Occipital lobe (tissue), 2 donors: ENCODE measurements around the gene SLC2A11. TPM values are rescaled to one million over a fixed set of nuclear protein-coding genes. Genes with fewer than 3 reads are reported as not detected.

Experiments
- DNase-seq: peaks from one replicate; lab custom pipeline; 2025; lab: John Stamatoyannopoulos, UW
- total RNA-seq: library from RNA; depleted of rRNA; stranded (reverse); fragments of >200 nt; gene quantifications from one replicate; pipeline ENCODE4 v1.2.3, GENCODE V29; 2014

The SLC2A11 gene
- total RNA-seq, 1 donor from 2014 or later, result 8.4 TPM

DNA sequence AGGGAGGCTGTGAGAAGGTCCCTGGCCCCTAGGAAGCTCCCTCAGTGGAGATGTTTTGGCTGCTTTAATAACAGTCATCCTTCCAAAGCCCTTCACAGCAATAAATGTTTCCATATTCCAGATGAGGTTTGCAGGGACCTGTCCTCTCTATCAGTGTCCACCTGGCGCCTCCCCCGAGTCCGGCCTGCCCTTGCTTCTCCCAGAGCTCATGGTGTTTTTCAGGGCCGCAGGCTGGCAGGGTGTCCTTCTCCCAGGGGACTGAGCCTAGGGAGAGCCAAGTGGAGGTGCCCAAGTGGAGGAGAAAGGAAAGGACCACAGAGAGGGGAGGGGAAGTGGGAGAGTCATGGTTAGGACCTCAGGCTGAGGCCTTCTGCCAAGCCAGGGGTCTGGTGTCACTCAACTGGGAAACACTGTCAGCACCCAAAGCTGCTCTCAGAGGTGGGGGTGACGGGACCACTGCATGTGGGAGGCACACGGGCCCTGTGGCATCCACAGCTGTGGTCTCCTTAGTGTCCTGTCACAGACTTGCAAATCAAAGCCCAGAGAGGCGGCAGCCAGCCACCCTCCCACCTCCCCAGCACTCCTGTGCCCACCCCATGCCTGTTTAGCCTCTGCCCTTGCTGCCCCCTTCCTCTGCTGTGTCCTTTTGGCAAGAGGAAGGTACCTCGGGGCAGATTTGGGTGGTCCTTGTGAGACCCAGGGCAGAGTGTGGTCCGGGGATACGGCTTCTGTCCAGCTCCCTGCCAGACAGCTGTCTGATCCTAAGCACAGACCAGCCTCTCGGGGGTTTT is 25.3 kb upstream of the SLC2A11 start:
- no peak for DNase-seq

- no peak for DNase-seq
Observed at GRCh38 chr22:23833017-23833751, 24.5 kb upstream of the SLC2A11 start.

- no peak for DNase-seq
Observed at GRCh38 chr22:23833911-23834317, 23.8 kb upstream of the SLC2A11 start.

DNA sequence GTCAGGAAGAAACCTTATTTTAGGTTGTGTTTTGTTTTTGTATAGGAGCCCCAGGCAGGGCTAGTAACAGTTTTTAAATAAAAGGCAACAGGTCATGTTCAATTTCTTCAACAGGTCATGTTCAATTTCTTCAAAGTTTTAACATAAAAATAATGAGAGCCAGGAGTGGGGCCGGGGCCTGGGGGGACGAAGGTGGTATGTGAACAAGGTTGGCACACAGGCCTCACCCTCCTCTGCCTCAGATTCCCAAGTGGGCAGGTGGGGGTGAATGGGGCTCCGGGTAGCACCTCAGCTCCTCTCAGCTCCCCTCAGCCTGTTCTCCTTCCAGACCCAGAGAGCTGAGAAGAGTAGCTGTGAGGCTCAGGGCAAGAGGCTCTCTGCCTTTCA is 23.3 kb upstream of the SLC2A11 start:
- DNase-seq, result no peak

DNA sequence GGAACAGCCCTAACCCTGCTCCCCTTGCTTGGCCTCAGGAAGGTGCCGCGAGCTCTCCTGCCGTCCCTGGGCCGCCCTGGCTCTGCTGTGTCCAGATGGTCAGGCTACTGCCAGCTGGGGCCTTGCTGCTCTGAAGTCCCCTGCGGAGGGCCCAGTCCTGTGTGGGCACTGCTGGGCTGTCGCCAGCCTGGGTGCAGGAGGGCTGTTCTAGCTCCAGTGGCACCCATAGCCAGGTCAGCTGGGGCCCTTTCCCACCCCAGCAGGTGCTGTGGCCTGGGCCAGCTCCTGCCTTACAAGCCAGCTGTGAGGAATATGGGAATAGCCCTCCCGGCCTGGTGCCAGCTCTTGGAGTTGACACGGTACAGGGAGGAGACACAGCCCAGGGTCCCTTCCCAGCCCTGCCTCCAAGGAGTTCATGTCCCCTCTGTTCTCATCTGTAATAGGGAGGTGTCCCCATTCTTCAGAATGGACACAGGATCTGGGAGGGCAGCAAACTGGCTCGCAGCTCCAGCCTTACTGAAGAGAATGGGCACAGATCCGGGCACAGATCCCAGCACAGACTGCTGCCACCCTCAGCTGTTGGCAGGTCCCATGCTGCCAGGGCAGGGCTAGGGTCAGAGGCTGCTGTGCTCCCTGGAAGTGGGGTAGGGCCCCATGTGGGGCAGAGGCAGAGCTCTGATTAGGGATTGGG is 22.7 kb upstream of the SLC2A11 start:
- DNase-seq, result peak; percentile 23

DNA sequence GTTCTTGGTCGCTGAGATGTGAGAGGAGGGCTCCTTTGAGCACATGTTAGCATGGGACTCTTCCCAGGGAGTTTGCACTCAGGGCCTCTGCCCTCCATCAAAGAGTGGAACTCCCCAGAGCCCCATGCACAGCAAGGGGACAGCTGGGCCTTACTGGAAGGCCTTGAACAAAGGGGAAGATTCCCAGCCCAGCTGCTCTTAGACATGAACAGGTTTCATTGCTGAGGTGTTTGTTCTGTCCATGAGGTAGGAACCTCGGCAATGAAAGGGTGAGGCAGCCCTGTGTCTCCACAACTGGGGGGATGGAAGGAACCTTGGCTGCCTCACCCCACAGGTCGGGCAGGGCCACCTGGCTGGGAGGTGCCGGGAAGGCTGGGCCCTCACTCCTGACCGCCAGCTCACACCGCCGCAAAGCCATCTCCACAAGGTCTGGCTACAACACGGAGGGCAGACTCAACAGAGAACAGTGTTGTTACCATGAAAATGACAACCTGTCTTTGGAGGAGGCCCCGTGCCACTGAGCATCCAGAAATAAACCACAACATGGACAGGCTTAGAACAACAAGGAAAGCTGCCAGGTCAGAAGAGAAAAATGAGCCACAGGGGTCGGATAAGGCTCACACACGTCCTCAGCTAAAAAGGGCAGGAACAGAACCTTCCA is 22.1 kb upstream of the SLC2A11 start:
- no peak for DNase-seq

GRCh38 chr22:23836281-23836680 is 21.4 kb upstream of the SLC2A11 start:
- DNase-seq, result no peak

- no peak for DNase-seq
Observed at GRCh38 chr22:23836692-23837495, 20.8 kb upstream of the SLC2A11 start.

DNA sequence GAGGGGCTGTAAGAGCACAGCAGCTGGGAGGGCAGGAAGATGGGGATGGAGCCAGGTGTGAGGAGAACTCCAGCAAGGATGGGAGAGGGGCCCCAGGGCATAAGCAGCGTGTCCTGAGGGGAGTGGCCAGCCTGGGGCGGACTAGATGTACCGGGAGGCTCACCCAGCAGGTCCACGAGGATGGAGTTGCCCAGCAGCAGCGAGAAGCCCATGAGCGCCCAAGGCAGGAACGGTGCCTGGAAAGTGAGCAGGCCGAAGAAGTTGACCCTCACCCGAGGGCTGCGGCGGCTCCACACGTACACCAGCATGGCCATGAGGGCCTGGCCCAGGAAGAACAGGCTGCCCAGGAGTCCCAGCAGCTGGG is 20.2 kb upstream of the SLC2A11 start:
- DNase-seq, result no peak

DNA sequence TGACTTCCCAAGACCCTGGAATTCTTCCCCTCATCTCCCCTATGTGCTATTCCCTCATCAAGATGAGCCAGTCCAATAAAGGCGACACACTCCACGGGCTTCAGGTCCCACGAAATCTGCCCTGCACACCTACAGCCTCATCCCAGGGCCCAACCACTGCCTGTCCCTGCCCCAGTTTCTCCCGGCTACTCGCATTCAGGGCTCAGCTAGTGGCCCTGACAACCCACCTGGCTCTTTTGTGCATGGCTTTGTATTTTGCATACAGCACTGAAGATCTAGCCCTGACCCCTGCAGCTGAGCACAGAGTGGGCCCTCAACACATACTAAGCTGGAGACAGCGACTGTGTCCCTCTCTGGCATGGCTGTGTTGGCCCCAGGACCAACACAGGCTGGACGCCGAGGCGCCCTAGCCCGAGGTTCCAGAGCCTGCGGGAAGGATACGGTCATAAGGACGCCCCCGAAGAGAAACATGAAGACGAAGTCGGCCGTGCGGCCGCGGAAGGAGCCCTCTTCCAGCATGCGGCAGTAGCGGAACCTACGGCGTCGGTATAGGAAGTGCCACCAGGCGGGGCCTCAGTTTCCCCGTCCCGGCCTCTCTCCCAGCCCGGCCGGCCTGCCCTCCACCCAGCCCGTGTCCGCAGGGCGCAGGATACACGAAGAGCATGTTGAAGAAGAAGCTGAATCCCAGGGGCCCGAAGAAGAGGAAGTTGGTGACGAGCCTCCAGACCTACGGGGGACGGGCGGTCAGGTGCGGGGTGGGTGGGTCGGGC is 19.6 kb upstream of the SLC2A11 start:
- DNase-seq, result no peak

- peak; percentile 94 for DNase-seq
Observed at GRCh38 chr22:23838681-23839468, 18.8 kb upstream of the SLC2A11 start, which contains the start of gene DERL3. Gene DERL3, minus strand, starts transcription at chr22:23839006. Its CDS starts 19 bp downstream, at chr22:23838987.

DNA sequence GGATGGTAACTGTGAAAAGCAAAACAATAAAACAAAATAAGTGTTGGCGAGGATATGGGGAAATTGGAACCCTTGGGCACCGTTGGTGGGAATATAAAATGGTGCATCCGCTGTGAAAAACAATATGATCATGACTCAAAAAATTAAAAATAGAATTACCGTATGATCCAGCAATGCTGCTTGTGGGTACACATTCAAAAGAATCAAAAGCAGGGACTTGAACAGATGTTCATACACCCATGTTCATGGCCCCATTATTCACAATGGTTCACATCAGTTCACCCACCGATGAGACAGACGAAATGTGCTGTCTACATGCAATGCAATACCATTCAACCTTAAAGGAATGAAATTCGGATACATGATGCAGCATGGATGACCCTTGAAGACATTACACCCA is 17.6 kb upstream of the SLC2A11 start:
- DNase-seq, result no peak

DNA sequence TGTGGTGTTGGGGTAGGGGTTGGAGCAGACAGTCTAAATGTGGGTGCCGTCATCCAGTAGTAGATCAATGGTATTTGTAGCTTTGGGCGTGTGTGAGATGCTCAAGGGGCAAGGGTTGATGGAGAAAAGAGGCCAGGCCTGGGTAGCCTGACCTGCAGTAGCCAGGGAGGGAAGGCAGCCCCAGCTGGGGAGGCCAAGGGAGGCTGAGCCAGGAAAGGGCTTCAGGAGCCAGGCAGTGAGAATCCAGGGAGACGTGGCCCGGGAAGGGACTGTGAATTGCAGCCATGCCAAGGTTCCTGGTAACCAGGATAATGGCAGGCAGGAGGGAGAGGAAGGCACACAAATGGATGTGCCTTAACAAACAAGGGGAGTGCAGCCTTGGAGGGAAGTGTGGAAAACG is 16.4 kb upstream of the SLC2A11 start:
- DNase-seq, result no peak

GRCh38 chr22:23841736-23842445 is 15.8 kb upstream of the SLC2A11 start:
- DNase-seq, result no peak

DNA sequence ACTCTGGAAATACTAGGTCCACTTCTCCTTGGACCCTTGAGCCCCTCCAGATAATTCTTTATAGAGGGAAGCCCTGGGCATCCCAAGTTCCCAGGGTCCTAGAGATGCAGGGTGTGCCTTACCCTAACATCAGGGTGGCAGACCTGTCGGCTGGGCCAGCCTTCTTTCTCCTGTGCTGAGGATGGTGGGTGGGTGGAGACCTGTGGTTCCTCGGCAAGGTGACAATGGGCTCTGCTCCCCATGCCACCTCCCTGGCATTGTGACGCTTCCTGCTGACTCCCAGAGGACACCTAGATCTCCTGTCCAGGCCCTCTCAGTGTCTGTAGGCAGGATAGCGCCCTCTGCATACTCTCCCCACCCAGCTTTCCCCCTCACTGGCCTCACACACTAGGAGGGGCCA is 15.1 kb upstream of the SLC2A11 start:
- DNase-seq, result no peak

DNA sequence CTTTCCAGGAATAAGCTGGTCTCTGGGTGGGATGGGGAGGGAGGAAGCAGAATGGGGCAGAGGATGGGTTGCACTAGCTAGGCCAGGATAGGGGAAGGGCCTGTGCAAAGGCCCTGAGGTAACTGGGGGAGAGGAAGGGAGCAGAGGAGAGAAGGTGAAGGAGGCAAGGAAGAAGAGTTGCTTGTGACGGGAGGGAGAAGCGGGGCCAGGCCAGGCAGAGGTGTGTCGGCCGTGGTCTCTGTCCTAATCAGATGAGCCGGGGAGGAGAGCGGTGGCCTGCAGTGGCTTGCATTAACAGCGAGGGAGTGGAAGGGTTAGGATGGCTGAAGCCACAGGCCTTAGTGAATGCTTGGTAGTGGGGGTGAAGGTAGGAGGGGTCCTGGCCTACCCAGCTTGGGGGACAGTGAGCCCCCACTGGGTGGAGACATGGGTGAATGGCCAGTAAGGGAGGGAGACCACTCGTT is 12.9 kb upstream of the SLC2A11 start:
- no peak for DNase-seq

DNA sequence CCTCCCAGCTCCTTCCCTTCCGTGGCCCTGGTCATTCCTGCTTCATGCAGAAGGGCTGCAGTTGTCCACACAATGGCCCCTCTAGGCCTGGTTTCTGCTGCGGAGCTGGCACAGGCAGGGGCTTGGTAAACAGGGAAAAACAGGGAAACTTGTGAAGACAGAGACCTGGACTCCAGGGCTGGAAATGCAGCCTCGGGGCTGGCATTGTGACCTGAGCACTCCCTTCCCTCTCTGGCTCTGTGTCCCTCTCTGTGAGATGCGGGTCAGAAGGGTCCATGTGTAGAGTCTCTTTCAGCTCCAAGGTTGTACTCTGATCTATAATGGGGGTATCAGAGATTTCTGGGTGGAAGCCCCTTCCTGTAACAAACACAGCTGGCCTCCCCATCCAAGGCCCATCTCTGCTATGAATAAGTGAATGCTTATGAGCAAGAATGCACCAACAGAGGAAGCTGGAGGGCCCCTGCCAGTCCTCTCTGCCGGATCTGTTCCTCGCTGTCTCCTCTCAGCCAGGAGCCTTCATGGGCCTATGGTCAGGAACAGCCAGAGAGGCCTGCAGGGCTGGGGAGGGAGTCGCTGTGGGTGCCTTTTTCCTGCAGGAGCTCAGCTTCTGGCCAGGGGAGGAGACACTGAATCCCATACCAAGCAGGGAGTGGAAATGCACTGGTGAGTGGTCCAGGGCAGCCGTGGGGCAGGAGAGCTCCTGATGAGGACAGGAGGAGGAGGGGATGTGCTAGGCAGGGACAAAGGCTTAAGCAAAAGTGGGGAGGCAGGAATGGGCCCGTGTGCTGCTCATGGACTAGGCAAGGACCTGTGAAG is 12.2 kb upstream of the SLC2A11 start:
- DNase-seq, result no peak

DNA sequence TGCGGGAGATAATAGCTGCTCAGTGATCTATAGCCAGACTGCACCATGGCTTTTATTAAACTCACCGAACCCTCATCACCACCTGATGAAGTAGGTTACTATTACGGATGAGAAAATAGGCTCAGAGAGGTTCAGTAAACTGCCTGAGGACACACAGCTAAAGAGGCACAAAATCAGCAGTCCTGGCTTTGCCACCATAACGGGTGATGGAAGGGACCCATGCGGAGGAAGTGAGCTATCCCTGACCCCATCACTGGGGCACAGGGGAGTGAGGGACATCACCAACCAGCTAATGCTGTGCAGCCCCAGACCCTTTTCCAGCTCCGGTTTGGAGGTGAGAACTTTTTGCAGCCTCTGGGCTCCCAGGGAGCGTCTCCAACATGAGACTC is 11.6 kb upstream of the SLC2A11 start:
- no peak for DNase-seq
